AG10803 (cell line): Measurements from ENCODE around the gene CAMSAP1.

Experiments used
- DNase-seq: peaks from one replicate; pipeline ENCODE4 v3.0.0; 2010; ENCODE audit warnings: low read depth
- H3K4me3 ChIP-seq: 2 replicates; pipeline ENCODE4 v1.5.1; 2011; ENCODE audit warnings: mild to moderate bottlenecking, low read length, control low read depth
- CTCF ChIP-seq: conservative IDR thresholded peaks from 2 replicates; pipeline ENCODE4 v1.5.1; 2011; ENCODE audit warnings: mild to moderate bottlenecking, low read length, control low read depth, inconsistent platforms

CAMSAP1 gene

GRCh38 chr9:135779571-135779970 lies 127.8 kb downstream of the CAMSAP1 start:
- no peak overlapping the region for H3K4me3 ChIP-seq
- no peak for DNase-seq
- TF ChIP-seq CTCF, result no peak

GRCh38 chr9:135778421-135778820 lies 128.9 kb downstream of the CAMSAP1 start:
- no peak for TF ChIP-seq CTCF
- no peak overlapping the region for H3K4me3 ChIP-seq
- DNase-seq, result no peak

- no peak overlapping the region for H3K4me3 ChIP-seq
- TF ChIP-seq CTCF, result no peak
- DNase-seq, result no peak
Observed at GRCh38 chr9:135777623-135778177, 129.6 kb downstream of the CAMSAP1 start.

GRCh38 chr9:135776893-135777622 lies 130.3 kb downstream of the CAMSAP1 start:
- no peak for DNase-seq
- no peak overlapping the region for H3K4me3 ChIP-seq
- no peak for TF ChIP-seq CTCF

DNA sequence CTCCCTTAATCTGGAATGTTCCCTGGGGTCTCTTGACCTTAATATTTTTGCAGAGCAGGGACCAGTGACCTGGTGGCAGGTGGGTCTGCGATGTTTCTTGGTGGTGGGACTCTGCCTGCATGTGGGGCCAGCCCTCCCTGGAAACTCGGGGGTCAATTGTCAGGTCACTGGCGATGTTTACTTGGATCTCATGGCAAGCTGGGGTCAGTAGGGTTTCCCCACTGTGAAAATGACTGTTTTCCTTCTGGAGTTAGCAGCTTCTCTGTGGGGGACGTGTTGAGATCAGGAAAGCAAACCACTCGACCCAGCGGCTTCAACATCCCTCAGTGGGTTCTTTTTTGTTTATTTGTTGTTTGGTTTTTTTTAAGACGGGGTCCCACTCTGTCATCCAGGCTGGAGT lies 131.4 kb downstream of the CAMSAP1 start:
- no peak for TF ChIP-seq CTCF
- DNase-seq, result no peak
- H3K4me3 ChIP-seq, result no peak overlapping the region

DNA sequence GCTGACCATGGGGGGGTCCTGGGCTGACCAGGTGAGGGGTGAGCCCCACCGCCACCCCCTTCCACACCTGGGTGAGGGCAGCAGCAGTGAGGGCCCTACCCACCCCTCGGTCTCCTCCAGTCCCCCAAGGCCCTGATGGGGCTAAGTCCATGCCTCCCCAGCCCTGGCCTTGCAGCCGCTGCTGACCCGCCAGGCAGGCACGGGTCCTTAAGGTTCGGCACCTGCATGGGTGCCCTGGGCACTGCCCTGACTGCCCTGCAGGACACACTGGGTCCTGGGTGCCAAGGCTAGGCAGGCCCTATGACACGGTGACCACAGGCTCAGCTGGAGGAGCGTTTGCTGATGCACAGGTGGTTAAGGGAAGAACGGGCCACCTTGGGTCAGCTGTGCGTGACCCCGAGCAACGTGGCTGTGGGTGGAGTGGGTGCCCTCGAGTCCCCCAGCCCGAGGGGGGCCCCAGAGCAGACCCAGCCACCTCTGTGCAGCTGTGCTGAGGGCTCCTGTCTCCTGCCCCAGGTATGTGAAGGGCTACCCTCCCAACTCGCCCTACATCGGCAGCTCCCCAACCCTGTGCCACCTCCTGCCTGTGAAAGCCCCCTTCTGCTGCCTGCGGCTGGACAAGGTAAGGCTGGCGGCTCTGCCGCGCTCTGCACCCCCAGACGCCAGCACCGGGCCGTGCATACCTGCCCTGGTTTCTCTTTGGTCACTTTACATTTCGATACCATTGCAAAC lies 132.4 kb downstream of the CAMSAP1 start:
- H3K4me3 ChIP-seq, result no peak overlapping the region
- TF ChIP-seq CTCF, result no peak
- no peak for DNase-seq
